Astrocyte of the spinal cord (primary cell): ENCODE data around the gene SMARCA4.

ENCODE experiments used
- DNase-seq: peaks from one replicate; pipeline ENCODE4 v3.0.0; 2011; ENCODE audit warnings: low read depth, low spot score
- H3K4me3 ChIP-seq: 2 replicates; pipeline ENCODE4 v1.5.1; 2011; ENCODE audit warnings: low read depth, mild to moderate bottlenecking, low read length, moderate library complexity
- CTCF ChIP-seq: IDR thresholded peaks from 2 replicates; pipeline ENCODE4 v1.5.1; 2012; ENCODE audit warnings: low read depth, mild to moderate bottlenecking, low read length, inconsistent platforms
- in situ Hi-C: cut with HindIII; loops from 2 replicates; pipeline ENCODE4 v1.10.0; 2017; ENCODE audit warnings: low sequenced_read_pairs

The SMARCA4 gene

GRCh38 chr19:11044431-11044830 lies 83.6 kb downstream of the SMARCA4 start:
- H3K4me3 ChIP-seq = no peak overlapping the region
- DNase-seq = no peak
- in situ Hi-C loops = no loop called here
- TF ChIP-seq CTCF = no peak

- in situ Hi-C loops = no loop called here
- no peak overlapping the region for H3K4me3 ChIP-seq
- TF ChIP-seq CTCF = no peak
- DNase-seq = no peak
These were observed 84.7 kb downstream of the SMARCA4 start for GRCh38 chr19:11045536-11045935.

GRCh38 chr19:11046605-11047354 lies 86.0 kb downstream of the SMARCA4 start:
- DNase-seq = no peak
- H3K4me3 ChIP-seq = no peak overlapping the region
- in situ Hi-C loops = no loop called here
- no peak for TF ChIP-seq CTCF

GRCh38 chr19:11047866-11048265 lies 87.0 kb downstream of the SMARCA4 start:
- no peak for DNase-seq
- no peak for TF ChIP-seq CTCF
- in situ Hi-C loops = no loop called here
- H3K4me3 ChIP-seq = no peak overlapping the region

- TF ChIP-seq CTCF = no peak
- no peak for DNase-seq
- in situ Hi-C loops = no loop called here
- no peak overlapping the region for H3K4me3 ChIP-seq
These were observed 89.7 kb downstream of the SMARCA4 start for GRCh38 chr19:11050323-11051114.

- TF ChIP-seq CTCF = no peak
- DNase-seq = no peak
- in situ Hi-C loops = no loop called here
- H3K4me3 ChIP-seq = no peak overlapping the region
These were observed 93.0 kb downstream of the SMARCA4 start for GRCh38 chr19:11053817-11054195.
